Embryonic facial prominence (tissue), 1 donor: ENCODE measurements around the gene CELA3A.

Source experiments
- DNase-seq: peaks from one replicate; pipeline ENCODE4 v3.0.0-alpha.2; 2016; ENCODE audit errors: extremely low spot score

Gene CELA3A

GRCh38 chr1:22050330-22050729, 48.9 kb downstream of the CELA3A start:
- no peak for DNase-seq

- DNase-seq = no peak
These were observed 50.2 kb downstream of the CELA3A start for GRCh38 chr1:22051607-22052114.

DNA sequence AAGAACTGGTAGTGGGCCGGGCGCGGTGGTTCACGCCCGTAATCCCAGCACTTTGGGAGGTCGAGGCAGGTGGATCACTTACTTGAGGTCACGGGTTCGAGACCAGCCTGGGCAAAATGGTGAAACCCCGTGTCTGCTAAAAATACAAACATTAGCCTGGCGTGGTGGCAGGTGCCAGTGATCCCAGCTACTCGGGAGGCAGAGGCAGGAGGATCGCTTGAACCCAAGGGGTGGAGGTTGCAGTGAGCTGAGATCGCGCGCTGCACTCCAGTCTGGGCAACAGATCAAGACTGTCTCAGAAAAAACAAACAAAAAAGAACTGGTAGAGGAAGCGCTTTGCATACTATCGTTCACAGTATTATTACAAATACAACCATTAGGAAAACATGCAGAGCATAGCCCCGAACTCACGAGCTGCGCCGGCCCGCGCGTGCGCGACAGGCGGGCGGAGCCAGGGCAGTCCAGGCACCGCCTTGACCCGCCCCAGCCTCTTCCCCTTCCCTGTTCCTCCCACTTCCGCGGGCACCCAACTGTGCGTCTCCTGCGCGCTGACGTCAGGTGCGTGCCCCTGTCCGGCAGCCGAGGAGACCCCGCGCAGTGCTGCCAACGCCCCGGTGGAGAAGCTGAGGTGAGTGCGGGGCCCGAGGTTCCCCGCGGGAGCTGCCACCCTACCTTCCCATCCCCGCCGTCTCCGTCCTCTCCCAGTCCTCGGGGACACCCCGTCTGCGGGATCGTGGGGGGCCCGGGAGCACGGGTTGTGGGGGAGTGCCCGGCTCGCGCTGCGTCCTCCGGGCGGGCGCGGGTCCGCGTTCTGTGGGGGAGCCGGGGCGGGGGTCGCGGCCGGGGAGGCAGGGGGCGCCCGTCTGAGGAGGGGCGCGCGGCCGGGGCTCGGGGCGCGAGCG, 50.9 kb downstream of the CELA3A start, which contains the start of gene CDC42:
CDC42 (plus strand) TSS at position 595 of the 902 bp plus-strand sequence. CDS start 25,770 bp downstream, outside the sequence.
- peak; percentile 98 for DNase-seq

DNA sequence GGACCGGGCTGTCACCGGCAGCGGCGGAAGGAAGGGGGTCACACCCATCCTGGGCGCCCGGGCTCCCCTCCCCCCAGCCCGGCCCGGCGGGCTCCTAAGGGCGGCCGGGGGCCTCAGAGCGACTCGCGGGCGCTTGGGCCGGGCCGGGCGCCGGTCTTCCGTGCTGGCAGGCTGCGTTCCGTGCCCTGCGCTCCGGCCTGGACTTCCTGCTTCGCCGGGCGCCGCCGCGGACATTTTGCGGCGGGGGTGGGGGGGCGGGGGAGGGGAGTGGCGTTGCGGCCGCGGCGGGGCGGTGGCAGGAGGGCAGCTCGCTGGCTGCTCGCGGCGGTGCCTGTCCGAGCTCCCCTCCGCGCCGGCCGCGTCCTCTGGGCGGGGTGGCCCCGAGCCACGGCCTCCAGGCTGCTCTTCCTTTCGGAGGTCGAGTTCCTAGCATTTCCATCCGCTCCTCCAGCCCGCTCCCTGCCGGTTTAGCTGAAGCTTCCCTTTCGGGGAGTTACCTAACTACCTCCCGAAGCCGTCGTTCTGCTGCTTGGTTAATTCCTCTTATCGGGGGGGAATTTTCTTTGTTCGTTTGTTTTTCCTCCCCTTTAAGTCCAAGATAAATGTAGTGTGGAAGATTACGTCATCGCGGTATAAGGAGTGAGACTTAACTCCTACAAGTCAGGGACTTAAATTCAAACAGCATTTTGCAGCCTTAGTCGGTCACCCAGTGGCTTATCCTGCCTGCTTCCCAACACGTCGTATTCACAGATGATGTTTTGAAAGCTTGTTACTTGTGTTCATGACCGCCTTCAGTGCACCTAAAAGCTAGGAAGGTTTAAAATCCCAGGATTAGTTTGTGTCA, 51.8 kb downstream of the CELA3A start:
- DNase-seq = peak; percentile 59

DNA sequence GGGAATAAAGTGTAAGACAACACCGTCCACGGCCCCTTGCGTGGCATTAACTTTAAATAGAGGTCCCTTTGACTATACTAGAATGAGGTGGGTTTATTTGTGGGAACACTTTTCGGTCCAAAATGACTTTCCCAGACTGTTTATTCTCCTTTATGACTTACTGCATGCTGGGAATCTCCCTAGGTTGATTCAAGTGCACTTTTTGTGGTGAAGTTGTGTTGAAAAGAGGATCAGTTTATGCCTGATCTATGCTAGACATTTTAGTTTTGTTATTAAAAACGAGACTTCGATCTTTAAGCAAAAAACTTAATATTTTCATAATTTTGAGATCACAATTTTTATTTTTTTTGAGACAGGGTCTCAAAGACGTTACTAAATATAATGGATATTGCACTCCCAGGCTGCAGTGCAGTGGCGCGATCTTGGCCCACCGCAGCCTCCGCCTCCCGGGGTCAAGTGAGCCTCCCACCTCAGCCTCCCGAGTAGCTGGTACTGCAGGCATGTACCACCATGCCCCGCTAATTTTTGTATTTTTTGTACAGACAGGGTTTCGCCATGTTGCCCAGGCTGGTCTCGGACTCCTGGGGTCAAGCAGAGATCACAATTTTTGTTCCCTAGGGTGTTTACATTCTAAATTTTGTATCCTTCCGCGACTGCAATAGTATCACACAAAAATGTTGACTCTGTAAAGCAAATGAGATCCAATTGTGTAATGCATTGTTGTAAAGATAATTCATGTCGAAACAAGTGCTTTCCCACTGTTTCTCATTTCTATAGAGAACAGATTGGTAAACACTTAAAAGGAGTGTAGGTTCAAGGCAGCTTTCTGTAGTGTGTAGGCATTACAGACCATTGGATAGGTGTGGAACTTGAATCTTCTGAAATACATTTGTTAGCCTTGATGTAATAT, 52.7 kb downstream of the CELA3A start:
- no peak for DNase-seq

DNA sequence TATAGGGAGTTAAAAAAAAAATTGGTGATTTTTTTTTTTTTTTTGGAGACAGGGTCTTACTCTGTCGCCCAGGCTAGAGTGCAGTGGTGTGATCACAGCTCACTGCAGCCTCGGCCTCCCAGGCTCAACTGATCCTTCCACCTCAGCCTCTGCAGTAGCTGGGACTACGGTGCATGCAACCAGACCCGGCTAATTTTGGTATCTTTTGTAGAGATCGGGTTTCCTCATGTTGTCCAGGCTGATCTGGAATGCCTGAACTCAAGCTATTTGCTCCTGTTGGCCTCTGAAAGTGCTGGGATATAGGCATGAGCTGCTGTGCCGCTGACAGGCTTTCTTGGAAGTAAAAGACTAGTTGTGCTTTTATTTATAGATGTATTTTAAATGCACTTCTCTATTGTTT, 54.0 kb downstream of the CELA3A start:
- no peak for DNase-seq

DNA sequence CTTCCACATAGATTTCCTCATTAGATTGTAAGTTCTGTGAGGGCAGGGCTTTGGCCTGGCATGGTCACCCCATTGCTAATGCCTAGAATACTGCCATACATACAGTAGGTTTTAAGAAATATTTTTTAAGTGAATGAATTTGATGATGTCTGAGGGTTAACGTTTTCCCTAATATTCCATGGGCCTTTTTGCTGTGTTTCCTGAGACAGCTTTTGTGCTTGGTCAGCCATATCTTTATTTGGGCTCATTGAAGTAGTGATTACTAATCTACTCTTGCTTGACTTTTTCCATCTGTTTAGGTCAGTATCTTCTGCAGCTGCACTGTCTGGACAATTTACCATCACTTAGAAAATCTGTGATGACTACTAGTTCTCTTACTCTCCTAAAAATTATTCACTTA, 54.6 kb downstream of the CELA3A start:
- no peak for DNase-seq

DNA sequence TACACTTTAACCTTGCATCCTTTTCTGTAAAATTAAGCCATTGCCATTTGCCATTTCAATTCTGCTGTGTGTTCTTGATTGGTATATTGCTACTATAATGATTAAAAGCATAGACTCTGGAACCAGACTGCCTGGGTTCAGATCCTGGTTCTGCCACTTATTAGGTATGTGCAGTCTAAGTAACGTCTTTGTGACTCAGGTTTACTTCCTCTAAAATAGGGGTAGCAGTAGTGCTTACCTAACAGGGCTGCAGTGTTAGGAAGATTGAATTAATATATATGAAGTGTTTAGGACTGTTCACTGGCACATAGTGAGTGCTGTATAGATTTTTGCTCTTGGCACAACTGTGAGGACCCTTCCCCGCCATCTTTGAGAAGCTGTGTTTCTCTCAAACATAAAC, 55.5 kb downstream of the CELA3A start:
- no peak for DNase-seq

GRCh38 chr1:22057861-22058260, 56.4 kb downstream of the CELA3A start:
- no peak for DNase-seq
